Neuronal stem cell (in vitro differentiated cells): Measurements from ENCODE around the gene NUP153.

Experiments
- DNase-seq: peaks from one replicate; pipeline ENCODE4 v3.0.0-alpha.2; 2013; ENCODE audit warnings: low spot score
- H2AFZ ChIP-seq: one replicate; pipeline ENCODE4 v1.6.1; 2013; ENCODE audit warnings: mild to moderate bottlenecking, low read length, inconsistent platforms
- H2AK5ac ChIP-seq: 2 replicates; pipeline ENCODE4 v1.6.1; 2013; ENCODE audit warnings: low read depth, mild to moderate bottlenecking, inconsistent platforms, low read length, moderate library complexity, mixed read lengths
- H2BK120ac ChIP-seq: 2 replicates; pipeline ENCODE4 v1.6.1; 2013; ENCODE audit warnings: low read depth, mild to moderate bottlenecking, inconsistent platforms, low read length, moderate library complexity, mixed read lengths
- H2BK12ac ChIP-seq: one replicate; pipeline ENCODE4 v1.6.1; 2013; ENCODE audit warnings: low read length, inconsistent platforms
- H2BK15ac ChIP-seq: 2 replicates; pipeline ENCODE4 v1.6.1; 2013; ENCODE audit warnings: mild to moderate bottlenecking, low read length, inconsistent platforms, mixed read lengths
- H2BK5ac ChIP-seq: one replicate; pipeline ENCODE4 v1.6.1; 2013; ENCODE audit warnings: inconsistent platforms, mild to moderate bottlenecking, low read length, moderate library complexity
- H3K14ac ChIP-seq: one replicate; pipeline ENCODE4 v1.6.1; 2013; ENCODE audit warnings: low read length, inconsistent platforms
- H3K18ac ChIP-seq: 2 replicates; pipeline ENCODE4 v1.6.1; 2013; ENCODE audit warnings: low read length, inconsistent platforms
- H3K23ac ChIP-seq: 2 replicates; pipeline ENCODE4 v1.6.1; 2013; ENCODE audit warnings: low read depth, mild to moderate bottlenecking, mixed read lengths, low read length, inconsistent platforms; ENCODE audit not compliant: poor library complexity
- H3K27ac ChIP-seq: replicated peaks from 3 replicates; pipeline ENCODE4 v1.5.1; 2013; ENCODE audit warnings: low read length, inconsistent platforms
- H3K27me3 ChIP-seq, 3 experiments: 2 replicates each; pipeline ENCODE4 v1.6.1; 2013; ENCODE audit warnings: low read length in 3 of 3, mild to moderate bottlenecking in 2 of 3, inconsistent platforms in 1 of 3, low read depth in 1 of 3, mixed read lengths in 1 of 3, moderate library complexity in 1 of 3; ENCODE audit not compliant: control insufficient read depth in 3 of 3, insufficient read depth in 3 of 3
- H3K36me3 ChIP-seq, 2 donors: replicated peaks in 1 of 2; 2 replicates each; pipeline ENCODE4 v1.6.1; 2013; ENCODE audit warnings: low read length in 2 of 2; ENCODE audit not compliant: control insufficient read depth in 2 of 2, insufficient read depth in 2 of 2
- H3K4ac ChIP-seq: 2 replicates; pipeline ENCODE4 v1.6.1; 2013; ENCODE audit warnings: inconsistent platforms, mild to moderate bottlenecking, low read length, moderate library complexity
- H3K4me1 ChIP-seq, 2 donors: 1 replicate in 1 of 2; 2 replicates in 1 of 2; pipeline ENCODE4 v1.6.1; 2013; ENCODE audit warnings: low read length in 2 of 2, low read depth in 1 of 2; ENCODE audit not compliant: control insufficient read depth in 2 of 2, insufficient read depth in 1 of 2
- H3K4me2 ChIP-seq: one replicate; pipeline ENCODE4 v1.6.1; 2013; ENCODE audit warnings: mild to moderate bottlenecking, low read length, inconsistent platforms; ENCODE audit not compliant: insufficient read depth, poor library complexity, severe bottlenecking
- H3K4me3 ChIP-seq, 2 donors: 2 replicates each; pipeline ENCODE4 v1.5.1; 2013; ENCODE audit warnings: low read length in 2 of 2, mild to moderate bottlenecking in 2 of 2, inconsistent platforms in 1 of 2, moderate library complexity in 1 of 2
- H3K79me1 ChIP-seq: one replicate; pipeline ENCODE4 v1.6.1; 2013; ENCODE audit warnings: low read depth, mild to moderate bottlenecking, inconsistent platforms, low read length, moderate library complexity
- H3K9ac ChIP-seq: one replicate; pipeline ENCODE4 v1.6.1; 2013; ENCODE audit warnings: mild to moderate bottlenecking, low read depth, low read length, inconsistent platforms; ENCODE audit not compliant: poor library complexity
- H3K9me3 ChIP-seq, 2 donors: replicated peaks in 1 of 2; 2 replicates each; pipeline versions ENCODE3 to v1.6.1; 2013; ENCODE audit warnings: low read length in 2 of 2, mild to moderate bottlenecking in 2 of 2, inconsistent platforms in 1 of 2, low read depth in 1 of 2, mixed read lengths in 1 of 2, moderate library complexity in 1 of 2; ENCODE audit not compliant: control insufficient read depth in 2 of 2, insufficient read depth in 1 of 2
- H4K8ac ChIP-seq: one replicate; pipeline ENCODE4 v1.6.1; 2013; ENCODE audit warnings: low read depth, mild to moderate bottlenecking, inconsistent platforms, low read length, moderate library complexity
- H4K91ac ChIP-seq: one replicate; pipeline ENCODE4 v1.6.1; 2013; ENCODE audit warnings: low read length, low read depth, mild to moderate bottlenecking, inconsistent platforms; ENCODE audit not compliant: poor library complexity
- WGBS, 2 donors: extraction: QIAGEN DNeasy Blood & Tissue Kit; methylation state at CpG; one replicate each; pipeline ENCODE4 v1.1.7; 2013; ENCODE audit warnings: missing lambda C conversion rate in 2 of 2, mixed read lengths in 1 of 2; ENCODE audit not compliant: insufficient read length in 2 of 2, insufficient replicate concordance in 1 of 2; ENCODE audit errors: extremely low coverage in 2 of 2; 5-methylcytosine and 5-hydroxymethylcytosine counted together

NUP153 gene

DNA sequence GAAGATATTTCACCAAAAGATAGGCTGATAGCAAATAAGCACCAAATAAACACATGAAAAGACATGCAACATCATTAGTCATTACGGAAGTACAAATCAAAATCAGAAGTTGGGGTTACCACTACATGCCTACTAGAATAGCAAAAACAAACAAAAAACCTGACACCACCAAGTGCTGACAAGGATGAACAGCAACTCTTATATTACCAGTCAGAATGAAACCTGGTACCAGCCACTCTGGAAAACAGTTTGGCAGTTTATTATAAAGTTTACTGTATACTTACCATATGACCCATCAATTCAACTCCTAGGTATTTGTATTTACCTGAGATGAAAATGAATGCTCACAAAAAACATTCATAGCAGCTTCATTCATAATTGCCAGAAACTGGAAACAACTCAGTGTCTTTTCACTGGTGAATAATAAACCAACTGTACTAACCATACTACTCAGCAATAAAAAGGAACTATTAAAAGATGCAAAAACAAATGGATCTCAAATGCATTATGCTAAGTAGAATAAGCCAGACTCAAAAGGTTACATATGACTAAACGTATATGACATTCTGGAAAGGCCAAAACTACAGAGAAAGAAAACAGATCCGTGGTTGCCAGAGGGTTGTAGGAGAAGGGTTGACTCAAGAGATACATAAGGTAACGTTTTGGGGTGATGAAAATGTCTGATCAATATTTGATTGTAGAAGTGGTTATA is 33.0 kb downstream of the NUP153 start:
- Histone ChIP-seq H3K79me1 (no peaks in the 10 kb centered on the region), H3K9me3 (peaks cover 3% of the 10 kb centered on the region in 2 donors), H3K23ac (no peak overlapping the region), H4K8ac (no peak overlapping the region), H3K9ac (no peak overlapping the region), H3K4me3 (no peak overlapping the region), H2BK15ac (no peak overlapping the region), H3K4me2 (no peak overlapping the region), H3K27ac (no peak overlapping the region), H2BK12ac (no peak overlapping the region), H3K36me3 (peaks cover 19 to 84% of the 10 kb centered on the region in 2 donors), H3K4me1 (no peaks in the 10 kb centered on the region), H3K18ac (no peak overlapping the region), H2AK5ac (no peak overlapping the region), H3K14ac (no peak overlapping the region), H2BK120ac (no peak overlapping the region), H3K27me3 (no peaks in the 10 kb centered on the region), H2AFZ (no peak overlapping the region), H4K91ac (no peak overlapping the region), H3K4ac (no peak overlapping the region), H2BK5ac (no peak overlapping the region)
- no peak for DNase-seq
- WGBS, 2 donors = no CpG with 5 or more reads among the region's 4 CpGs

DNA sequence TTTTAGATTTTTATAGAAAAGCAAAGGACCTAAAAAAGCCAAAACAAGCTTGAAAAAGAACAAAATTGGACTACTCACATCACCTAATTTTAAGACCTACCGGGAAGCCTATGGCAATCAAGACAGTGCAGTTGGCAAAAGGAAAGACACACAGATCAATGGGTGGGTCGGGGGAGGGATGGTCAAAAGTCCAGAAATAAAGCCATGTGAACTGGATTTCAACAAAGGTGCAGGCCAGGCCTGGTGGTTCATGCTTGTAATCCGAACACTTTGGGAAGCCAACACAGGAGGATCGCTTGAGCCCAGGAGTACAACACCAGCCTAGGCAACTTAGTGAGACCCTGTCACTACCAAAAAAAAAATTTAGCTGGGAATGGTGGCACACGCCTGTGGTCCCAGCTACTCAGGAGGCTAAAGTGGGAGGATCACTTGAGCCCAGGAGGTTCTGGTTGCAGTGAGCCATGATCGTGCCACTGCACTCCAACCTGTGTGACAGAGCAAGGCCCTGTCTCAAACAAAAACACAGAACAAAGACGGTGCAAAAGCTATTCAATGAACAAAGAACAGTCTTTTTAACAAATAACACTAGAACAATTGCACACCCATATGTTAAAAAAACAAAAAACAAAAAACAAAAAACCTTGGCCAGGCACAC is 34.5 kb downstream of the NUP153 start:
- peaks cover 2% of the 10 kb centered on the region for H3K79me1 ChIP-seq
- H3K27me3 ChIP-seq = no peaks in the 10 kb centered on the region
- no peak overlapping the region for H3K27ac ChIP-seq
- H3K14ac ChIP-seq = no peak overlapping the region
- H2BK5ac ChIP-seq = no peak overlapping the region
- H3K9ac ChIP-seq = no peak overlapping the region
- H4K91ac ChIP-seq = no peak overlapping the region
- no CpG with 5 or more reads among the region's 7 CpGs for WGBS, 2 donors
- H2AK5ac ChIP-seq = no peak overlapping the region
- H3K23ac ChIP-seq = no peak overlapping the region
- H4K8ac ChIP-seq = no peak overlapping the region
- no peak overlapping the region for H2BK15ac ChIP-seq
- H3K4ac ChIP-seq = no peak overlapping the region
- no peak for DNase-seq
- no peak overlapping the region for H2BK120ac ChIP-seq
- no peaks in the 10 kb centered on the region for H3K4me1 ChIP-seq
- no peak overlapping the region for H3K18ac ChIP-seq
- H3K4me3 ChIP-seq = no peak overlapping the region
- peaks cover 3% of the 10 kb centered on the region in 2 donors for H3K9me3 ChIP-seq
- peaks cover 26 to 94% of the 10 kb centered on the region in 2 donors for H3K36me3 ChIP-seq
- no peak overlapping the region for H2BK12ac ChIP-seq
- no peak overlapping the region for H2AFZ ChIP-seq
- no peak overlapping the region for H3K4me2 ChIP-seq

DNA sequence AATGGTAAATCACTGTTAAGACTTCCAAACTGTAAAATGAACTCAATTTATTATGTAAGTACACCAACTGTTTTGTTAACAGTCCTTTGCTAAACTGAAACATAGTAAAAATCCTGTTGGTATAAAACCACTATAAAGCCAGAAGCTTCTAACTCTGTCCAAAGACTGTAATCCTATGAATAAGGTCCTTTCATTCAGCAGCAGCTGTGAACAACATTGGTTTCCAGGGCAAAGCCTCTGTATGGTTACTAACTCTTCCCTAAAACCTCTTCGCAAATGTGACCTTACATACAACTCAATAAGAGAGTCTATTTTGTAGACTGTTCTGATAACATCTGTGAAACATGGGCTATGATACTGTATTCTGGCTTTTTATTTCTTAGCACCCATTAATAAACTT is 40.1 kb downstream of the NUP153 start:
- Histone ChIP-seq H3K4me2 (no peak overlapping the region), H3K9ac (no peak overlapping the region), H2BK5ac (no peak overlapping the region), H2BK15ac (no peak overlapping the region), H3K23ac (no peak overlapping the region), H2BK120ac (no peak overlapping the region), H4K91ac (no peak overlapping the region), H3K4me3 (no peak overlapping the region), H3K79me1 (peaks cover 2% of the 10 kb centered on the region), H3K36me3 (peaks cover 16 to 100% of the 10 kb centered on the region in 2 donors), H3K27ac (no peak overlapping the region), H2AFZ (no peak overlapping the region), H2BK12ac (no peak overlapping the region), H3K4ac (no peak overlapping the region), H3K18ac (no peak overlapping the region), H3K9me3 (no peaks in the 10 kb centered on the region), H4K8ac (no peak overlapping the region), H3K14ac (no peak overlapping the region), H3K4me1 (no peaks in the 10 kb centered on the region), H3K27me3 (no peaks in the 10 kb centered on the region), H2AK5ac (no peak overlapping the region)
- DNase-seq = no peak
- no CpG with 5 or more reads among the region's 1 CpG for WGBS, 2 donors

DNA sequence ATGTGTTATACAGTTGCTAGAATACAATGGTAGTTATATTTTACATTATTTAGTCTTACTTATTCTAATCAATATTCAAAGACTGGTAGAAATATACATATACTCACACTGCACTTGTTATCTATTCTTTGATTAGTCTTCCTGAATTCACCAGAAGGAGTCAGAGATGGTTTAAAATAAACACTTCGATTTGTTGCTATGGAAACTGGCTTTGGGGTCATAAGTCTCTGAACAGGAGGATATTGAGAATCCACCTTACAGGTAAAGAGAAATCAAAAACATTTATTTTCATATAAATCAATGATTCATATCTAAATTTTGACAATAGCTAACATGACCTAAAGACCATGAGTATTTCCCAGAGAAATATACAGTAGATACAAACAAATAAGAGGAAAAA is 41.6 kb downstream of the NUP153 start:
- Histone ChIP-seq H3K27me3 (no peaks in the 10 kb centered on the region), H3K36me3 (peaks cover 16 to 100% of the 10 kb centered on the region in 2 donors), H2AK5ac (no peak overlapping the region), H3K4me2 (no peak overlapping the region), H3K14ac (no peak overlapping the region), H2BK15ac (no peak overlapping the region), H3K9ac (no peak overlapping the region), H3K9me3 (no peaks in the 10 kb centered on the region), H3K18ac (no peak overlapping the region), H3K4ac (no peak overlapping the region), H3K23ac (no peak overlapping the region), H4K8ac (no peak overlapping the region), H2BK5ac (no peak overlapping the region), H2BK120ac (no peak overlapping the region), H3K79me1 (peaks cover 2% of the 10 kb centered on the region), H2BK12ac (no peak overlapping the region), H2AFZ (no peak overlapping the region), H3K4me3 (no peak overlapping the region), H3K27ac (no peak overlapping the region), H4K91ac (no peak overlapping the region), H3K4me1 (no peaks in the 10 kb centered on the region)
- no CpG with 5 or more reads among the region's 1 CpG for WGBS, 2 donors
- DNase-seq = no peak
